OCI-M1 (cell line): ENCODE measurements around the gene THBD.
A peak's percentile ranks its signal among the peaks of the same experiment; 100 is the strongest.

Experiments
- DNase-seq: peaks from one replicate; lab custom pipeline; 2025; lab: John Stamatoyannopoulos, UW

Gene THBD

DNA sequence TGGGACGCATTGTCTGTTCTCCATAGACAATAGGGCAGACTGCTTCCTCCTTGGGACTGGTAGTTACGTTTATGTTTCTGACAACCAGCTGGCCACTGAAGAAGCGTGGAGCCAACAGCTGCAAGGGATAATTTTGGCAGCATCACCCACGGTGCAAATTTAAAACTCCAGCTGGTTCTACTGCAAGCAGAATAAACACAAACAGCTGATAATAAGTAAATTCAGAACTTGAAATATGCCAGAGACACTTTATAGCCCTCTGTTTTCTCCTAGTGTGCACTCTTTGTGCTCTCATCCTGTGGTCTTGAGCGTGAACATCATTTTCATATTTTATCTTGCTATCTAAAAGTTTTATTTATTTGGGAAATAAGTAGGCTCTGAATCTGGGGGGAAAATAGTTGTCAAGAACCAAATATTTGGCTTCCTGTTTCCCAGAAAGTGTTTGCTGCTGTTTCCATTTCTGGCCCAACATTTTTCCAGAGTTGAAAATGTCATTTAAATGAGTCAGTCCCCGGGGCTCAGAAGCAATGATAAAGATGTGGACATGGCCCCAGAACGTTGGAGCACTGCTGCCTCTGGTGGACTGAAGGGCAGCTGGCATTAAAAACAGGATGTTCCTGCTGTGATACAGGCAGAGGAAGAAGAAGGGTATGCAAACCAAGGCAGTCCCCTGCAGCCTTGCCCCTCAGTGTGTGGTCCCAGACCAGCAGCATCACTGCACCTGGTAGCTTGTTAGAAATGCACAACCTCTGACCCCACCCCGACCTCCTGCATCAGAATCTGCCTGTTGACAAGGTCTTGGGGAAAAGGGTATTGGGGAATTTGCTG lies 12.5 kb upstream of the THBD start:
- peak; percentile 41 for DNase-seq

DNA sequence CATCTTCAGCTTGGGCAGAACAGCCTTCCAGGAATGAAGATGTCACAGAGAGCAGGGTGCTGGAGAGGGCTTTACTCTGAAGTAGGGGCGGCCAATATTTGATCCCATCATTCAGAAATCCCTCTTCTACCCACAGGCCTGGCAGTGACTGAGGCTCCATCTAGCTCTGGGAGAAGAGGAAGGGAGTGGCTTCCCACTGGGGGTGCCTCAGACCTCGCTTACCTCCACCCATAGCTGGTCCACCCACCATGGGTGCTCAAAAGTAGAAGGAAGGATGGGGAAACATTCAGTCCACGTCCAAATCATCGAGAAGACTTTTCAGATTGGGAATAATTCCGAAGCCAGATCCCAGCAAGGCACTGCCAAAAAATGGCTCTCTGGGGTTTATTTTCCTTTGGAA lies 11.8 kb upstream of the THBD start:
- no peak for DNase-seq

DNA sequence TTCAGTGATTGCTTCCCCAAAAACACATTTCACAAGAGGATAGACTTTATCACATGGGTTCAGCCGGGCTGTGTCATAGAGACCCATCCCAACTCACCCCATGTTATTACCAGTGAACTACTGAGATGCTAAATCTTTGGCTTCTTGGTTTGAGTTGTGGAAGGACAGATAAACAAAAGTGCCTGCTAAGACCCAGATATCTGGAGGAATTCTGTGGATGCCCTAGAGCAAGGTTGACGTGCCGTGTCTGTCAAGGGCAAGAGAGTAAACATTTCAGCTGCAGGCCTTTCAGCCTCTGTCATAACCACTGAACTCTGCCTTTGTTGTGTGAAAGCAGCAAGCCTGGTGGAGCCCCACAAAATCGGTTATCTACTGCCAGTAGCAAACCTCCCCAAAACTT lies 11.2 kb upstream of the THBD start:
- peak; percentile 7 for DNase-seq

DNA sequence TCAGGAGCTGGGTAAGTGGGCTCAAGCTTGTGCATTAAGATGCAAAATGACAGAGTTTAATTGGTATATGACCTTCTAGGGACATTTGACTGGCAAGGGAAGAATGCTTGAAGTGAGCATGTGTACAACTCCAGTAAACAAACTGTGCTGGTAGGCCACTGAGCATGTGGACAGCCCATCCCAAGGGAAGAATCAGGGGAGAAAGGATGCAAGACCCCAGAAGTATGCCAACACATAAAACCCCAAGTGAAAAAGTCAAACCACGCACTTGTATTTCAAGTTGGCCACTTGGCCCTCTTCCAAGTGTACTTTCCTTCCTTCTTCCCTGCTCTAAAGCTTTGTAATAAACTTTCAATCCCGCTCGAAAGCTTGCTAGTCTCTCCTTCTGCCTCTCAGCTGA lies 10.4 kb upstream of the THBD start:
- no peak for DNase-seq

DNA sequence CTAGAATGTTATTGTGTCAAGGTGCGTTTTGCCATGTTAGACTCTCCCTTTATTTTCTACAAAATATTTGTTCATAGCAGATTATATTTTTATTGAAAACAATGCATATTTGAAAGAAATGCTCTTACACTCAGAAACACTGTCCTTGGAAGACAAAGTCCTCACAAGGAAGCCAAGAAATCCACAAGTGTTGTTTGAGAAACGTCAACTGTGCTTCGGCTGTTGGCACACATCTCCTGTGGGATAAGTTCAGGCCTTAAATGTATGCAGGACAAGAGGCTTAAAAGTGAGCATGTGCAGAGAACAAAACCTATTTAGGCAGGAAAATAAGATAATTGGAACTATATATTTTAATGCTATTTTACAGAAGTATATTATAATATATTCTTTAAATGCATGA lies 9.5 kb upstream of the THBD start:
- DNase-seq, result no peak

DNA sequence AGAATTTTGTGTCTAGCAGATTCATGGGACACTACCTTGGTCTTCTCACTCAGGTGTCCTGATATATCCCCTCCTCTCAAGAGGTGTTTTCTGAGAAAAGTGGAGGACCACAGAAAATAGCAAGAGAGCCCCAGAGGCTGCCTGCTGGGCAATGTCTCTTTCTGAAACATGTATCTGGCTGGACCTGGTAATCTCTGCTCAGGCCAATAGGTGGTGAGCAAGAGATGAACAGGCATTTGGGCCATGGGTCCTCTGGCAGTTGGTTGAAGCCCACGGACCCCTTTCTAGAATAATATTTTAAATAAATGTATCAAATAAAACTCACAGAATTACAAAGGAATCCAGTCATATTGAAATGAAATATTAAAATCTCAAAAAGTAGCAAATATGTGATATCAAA lies 8.8 kb upstream of the THBD start:
- no peak for DNase-seq

DNA sequence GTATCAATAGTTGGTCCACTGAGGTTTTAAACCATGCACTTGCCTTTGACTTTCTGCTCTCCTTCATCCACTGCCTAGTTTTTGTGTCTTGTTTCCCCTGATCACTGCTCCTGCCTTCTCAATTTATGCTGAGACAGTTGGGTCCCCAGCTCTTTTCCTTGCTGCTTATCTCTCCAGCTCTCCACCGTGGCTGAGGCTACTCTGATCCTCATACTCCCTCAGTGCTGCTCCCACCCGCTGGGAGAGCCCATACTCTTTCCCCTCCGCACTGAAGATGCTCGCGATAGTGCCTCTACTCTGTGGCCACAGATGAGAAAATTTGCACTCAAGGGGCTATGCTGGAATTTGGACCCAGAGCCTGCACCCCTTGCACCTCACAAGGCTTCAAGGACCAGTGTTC lies 3.4 kb upstream of the THBD start:
- no peak for DNase-seq

DNA sequence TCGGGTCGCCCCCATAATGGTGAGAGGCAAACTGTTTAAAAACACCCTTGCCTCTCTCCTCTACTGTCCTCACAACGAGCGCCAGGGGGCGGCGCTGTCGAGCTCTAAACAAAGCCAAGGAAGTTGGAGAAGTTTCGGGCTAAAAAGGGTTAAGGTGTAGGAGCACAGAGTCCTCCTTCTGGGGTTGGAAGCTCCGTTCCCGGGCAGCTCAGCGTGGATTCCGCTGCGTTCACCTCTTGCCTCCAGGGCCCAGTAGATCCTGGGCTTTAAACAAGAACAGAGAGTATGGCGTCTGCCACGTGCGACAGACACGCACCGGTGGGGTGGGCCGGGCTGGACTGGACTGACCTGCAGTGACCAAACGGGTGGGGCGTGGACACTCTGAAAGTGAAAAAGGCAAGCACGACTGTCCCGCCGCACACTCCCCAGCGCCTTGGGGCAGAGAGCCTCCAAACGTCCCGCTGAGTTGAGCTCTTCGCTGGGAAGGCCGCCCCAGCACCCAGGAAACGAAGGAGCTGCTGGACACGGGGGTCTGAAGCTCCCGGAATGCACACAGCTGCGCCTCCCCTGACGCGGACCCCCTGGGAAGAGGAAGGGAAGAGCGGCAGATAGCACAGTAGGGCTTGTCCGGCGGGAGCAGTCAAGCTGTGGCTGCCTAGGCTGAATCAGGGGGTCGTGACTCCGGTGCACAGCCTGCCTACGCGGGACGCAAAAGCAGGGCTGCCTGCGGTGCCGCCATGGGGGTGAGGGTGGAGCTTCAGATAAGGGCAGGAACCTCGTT lies 1.6 kb upstream of the THBD start:
- peak; percentile 82 for DNase-seq

DNA sequence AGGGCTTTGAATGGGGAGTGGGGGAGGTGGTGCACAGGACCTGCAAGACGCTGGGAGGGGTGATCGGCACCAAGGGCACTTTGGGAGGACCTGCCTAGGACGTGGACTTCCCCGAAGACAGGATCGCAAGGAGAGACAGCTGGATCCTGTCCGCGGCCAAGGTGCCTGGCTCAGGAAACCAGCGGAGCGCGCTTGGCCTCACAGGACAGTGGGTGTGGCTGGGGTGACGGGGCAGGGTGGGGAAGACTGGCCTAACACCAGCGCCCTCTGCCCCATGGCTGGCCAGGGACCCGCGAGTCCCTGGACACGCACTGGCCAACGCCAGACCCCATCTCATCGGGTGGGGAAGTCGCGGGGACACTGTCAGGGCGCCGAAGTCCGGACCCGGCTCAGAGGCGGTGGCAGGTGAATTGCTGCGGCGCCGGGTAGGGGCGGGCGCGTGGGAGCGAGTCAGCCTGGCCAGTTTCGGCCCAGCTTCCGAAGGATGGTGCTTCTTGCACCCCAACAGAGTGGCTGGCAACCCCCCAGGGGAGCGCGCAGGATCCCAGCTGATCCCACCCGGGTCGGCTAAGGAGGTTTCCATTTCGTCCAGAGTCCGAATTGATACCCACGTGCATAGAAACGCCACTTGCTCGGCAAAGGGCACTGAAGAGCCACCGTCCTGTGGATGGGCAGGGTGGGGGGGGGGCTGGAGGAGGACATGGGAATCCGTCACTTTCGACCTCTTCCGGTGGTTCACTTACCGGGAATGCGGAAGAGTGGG lies 785 bp upstream of the THBD start:
- no peak for DNase-seq

DNA sequence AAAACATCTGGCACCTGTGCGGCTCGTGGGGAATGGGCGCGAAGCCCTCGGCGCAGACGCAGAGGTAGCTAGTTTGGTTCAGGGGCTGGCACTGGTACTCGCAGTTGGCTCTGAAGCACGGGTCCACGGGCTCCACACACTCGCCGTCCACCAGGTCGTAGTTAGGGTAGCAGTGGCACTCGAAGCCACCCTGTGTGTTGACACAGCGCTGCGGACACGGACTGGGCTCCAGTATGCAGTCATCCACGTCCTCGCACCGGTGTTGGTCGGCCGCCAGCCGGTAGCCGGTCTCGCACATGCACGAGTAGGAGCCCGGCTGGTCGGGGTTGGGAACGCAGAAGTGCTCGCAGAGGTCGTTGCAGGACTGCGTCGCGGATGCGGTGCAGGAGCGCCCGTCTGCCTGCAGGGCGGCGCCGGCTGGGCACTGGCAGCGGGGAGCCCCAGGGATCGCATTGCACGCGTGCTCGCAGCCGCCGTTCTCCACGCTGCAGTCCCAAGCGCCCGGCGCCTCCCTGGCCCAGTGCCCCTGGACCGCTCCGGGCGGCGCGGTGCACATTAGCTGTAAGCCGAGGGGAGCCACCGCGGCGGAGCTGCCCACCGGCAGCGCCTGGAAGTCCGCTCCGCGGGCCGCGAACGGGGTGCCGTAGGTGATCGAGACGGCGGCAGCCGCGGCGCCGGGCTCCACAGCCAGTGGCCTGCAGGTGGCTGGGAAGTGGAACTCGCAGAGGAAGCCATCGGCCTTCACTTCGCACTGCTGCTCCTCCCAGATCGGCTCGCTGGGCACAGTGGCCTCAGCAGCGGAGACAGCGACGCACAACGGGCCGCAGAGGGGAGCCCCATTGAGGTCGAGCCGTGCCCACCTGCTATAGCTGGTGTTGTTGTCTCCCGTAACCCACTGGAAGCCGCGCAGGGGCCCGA lies 930 bp downstream of the THBD start:
- no peak for DNase-seq

DNA sequence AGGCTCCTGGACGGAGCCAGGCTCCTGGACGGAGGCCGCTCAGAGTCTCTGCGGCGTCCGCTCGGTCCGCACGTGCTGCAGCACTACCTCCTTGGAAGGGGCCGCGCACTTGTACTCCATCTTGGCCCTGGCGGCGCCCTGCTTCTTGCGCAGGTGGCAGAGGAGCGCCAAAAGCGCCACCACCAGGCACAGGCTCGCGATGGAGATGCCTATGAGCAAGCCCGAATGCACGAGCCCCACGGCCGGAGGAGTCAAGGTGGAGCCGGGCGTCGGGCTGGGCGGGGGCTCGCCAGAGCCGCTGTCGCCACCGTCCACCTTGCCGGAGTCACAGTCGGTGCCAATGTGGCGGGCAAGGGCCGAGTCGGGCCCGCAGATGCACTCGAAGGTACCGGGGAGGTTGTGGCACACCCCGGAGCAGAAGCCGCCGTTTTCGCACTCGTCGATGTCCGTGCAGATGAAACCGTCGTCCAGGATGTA lies 1.7 kb downstream of the THBD start:
- no peak for DNase-seq

DNA sequence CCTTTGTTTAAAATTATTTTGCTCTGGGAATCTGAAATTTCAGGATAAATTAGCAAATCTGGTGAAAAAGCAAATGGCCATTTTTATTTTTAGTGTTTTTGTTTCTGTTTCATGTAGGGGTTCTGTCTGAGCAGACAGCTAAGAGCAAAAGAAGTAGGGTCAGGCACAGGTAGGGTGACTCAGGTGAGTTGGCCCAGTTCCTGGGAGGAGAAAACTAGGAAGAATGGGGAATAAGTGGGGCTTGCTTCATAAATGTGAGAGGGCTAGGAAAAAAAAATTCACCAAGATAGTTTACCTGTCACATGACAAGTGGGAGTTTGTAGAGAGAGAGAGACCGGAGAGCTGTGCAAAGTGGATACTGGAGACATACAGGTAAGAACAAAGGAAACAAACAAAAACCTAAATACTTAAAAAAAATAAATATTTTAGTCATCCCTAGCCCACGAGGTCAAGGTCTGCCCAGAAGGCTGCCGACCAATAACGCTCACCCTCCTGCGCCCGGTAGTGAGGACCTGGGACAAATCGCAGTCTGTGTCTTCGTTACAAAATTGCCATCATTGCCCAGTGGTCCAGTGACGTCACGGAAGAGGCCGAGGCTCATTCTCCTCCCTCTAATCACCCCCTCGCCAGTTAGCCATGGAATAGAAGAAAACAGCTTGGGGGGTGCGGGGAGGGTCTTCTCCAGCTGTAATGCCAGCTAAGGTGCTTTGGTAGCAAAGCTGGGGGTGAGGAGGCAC lies 2.3 kb downstream of the THBD start:
- DNase-seq, result no peak

DNA sequence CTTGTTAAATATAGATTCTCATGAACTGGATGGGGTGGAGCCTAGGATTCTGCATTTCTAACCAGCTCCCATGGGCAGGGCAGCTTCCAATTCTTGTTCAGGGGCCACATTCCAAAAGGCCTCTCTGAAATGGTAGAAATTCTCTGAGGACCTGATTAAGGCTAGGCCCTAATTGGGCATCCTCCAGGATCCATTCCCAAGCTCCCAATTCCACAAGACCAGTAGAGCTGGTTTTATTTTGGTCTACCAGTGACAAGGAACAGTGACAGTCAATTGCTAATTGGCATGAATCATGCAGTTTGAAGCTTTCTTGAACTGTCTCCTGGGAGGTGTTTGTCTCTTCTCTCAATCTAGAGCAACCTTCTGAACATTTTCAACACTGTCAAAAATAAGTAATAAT lies 3.0 kb downstream of the THBD start:
- no peak for DNase-seq

DNA sequence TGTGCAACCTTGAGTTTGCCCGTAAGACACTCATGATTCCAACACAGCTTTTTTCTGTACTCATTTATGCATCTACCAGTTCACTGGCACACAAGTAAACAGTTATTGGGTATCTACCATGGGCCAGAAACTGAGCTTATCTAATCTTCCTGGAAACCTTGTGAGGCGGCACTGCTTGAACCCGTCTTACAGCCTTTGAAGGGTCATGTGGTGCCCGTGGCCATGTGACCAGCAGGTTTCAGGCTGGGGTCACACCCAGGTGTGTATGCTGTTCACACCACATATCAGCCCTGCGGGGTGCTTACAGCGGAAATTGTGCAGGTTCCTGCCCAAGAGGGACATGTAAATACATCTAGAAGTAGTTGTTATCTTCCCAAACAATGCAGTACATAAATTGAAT lies 6.1 kb downstream of the THBD start:
- DNase-seq, result no peak

DNA sequence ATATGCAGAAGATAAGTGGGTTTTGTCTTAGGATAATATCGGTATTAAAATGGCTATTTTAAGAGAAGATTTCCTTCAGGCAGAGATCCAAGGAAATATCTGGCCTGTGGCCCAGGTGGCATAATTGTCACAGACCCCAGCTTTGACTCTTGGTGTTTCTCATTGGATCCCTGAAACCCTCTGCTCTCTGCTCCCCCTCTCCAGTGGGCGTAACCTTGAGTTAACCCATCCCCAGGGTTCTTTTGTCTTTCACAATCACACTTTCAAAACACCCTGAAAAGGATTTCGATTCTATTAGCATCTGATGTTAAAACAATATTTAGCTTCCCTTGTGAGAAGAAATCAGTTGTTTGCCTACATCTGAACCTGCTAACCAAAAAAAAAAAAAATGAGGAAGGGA lies 7.2 kb downstream of the THBD start:
- DNase-seq, result no peak

DNA sequence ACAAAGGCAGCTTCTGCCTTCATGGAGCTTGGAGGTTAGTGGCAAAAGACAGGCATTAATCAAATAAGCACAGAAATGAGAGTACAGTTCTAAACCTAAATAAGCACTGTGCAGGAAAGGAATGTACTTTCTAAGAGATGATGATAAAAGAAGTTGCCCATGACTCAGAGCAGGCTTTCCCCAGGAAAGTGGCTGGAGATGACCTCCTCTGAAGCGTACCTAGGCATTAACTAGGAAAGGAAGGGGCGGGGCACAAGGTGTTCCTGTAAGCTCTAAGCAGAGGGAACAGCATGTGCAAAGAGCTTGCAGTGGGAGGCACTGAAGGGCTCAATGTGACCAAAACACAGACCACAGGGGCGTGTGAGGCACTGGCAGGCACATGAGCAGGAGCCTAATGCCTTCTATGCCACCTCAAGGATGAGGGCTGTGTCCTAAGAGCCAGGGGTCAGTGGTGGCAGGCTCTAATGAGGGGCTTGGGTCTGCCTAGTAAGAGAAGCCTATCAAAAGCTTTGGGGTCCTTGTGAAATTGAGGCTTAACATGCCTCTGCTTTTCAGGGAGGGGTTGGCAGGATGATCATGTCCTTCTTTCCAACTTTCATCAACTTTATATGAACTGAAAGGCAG lies 9.5 kb downstream of the THBD start:
- DNase-seq, result no peak

DNA sequence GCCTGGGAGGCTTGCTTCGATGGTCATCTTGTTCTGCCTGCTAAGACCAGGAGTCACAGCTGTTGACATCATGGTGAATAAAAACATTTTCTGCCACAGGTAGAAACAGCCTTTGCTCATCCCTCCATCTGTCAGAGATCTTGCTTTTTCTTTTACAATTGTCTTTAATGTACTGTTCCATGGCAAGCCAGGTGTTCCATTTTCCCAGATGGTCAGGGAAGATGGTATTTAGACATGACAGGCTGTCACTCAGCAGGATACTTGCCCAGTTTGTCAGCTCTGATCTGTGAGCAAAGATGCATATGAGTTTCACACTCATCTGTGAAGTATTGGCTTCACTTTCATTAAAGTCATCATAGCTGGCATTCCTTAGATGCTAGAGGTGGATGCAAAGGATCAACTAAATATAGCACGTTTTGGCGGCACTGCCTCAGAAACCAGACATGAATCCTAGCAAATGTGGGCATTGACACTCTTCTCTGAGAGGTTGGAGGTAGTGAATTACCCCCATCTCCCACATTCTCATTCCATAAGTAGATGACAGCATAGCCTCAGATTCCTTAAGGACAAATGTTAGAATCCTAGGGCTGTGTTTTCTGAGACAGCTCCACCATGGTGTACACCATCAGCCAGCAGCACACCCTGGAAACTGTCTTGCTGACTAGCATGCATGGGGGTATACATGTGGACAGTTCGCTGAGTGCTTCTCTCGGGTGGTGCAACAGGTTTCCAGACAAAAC lies 10.2 kb downstream of the THBD start:
- no peak for DNase-seq

DNA sequence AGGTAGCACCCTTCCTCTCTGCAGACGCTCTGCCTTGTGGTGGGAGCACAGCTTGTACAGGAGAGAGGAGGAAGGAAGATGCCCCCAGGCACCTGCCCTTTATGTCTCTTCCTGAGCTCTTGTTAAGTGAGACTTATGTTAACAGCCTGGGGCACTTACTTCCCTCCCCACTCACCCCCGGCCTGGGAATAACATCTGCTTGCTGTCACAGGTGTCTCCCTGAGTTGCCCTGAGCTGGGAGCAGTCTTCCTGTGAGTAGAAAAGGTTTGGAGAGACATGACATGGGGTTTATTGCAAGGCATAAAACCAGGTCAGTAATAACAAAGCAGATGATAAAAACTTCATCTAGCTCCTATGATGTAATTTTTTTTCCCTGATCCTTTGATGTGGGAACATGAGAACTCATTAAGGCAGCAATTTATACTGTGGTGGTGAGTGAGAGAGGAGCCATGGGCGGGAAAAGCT lies 12.4 kb downstream of the THBD start:
- DNase-seq, result no peak

DNA sequence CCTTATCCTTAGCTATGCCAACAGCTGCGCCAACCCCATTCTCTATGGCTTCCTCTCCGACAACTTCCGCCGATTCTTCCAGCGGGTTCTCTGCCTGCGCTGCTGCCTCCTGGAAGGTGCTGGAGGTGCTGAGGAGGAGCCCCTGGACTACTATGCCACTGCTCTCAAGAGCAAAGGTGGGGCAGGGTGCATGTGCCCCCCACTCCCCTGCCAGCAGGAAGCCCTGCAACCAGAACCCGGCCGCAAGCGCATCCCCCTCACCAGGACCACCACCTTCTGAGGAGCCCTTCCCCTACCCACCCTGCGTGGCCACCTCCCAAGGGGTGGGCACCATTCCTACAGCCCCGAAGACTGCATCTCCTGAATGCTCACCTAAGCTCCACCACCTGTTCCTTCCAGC lies 13.1 kb downstream of the THBD start:
- DNase-seq, result no peak

DNA sequence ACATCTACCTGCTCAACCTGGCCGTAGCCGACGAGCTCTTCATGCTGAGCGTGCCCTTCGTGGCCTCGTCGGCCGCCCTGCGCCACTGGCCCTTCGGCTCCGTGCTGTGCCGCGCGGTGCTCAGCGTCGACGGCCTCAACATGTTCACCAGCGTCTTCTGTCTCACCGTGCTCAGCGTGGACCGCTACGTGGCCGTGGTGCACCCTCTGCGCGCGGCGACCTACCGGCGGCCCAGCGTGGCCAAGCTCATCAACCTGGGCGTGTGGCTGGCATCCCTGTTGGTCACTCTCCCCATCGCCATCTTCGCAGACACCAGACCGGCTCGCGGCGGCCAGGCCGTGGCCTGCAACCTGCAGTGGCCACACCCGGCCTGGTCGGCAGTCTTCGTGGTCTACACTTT lies 13.7 kb downstream of the THBD start:
- DNase-seq, result no peak
